Measurements from ENCODE around the gene RAPSN.

RAPSN gene

DNA sequence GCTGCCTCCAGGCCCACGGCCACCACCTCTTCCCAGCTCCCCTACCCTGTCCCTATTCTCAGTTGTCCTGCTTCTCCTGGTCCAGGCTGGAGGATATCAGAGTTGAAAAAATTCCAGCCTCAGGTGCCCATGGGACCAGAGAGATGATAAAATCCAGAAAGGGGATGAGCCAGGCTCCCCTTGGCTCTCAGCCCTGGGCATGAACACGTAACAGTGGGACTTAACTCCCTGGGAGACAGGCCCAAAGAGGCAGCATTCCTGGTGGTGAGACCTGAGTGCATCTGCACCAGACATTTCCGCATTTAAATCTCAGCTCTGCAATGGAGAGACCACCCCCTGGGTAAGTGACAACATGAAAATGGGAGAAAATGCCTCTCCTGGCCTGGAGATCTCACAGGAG lies 50.9 kb downstream of the RAPSN start:
- H3K27ac ChIP-seq (ENCODE audit: extremely low read depth, low read depth, low read length): no peak overlapping the region
- no peaks in the 10 kb centered on the region for H3K36me3 ChIP-seq (ENCODE audit: control insufficient read depth in 2 of 2, insufficient read depth in 1 of 2, low read length in 2 of 2)
- H3K4me1 ChIP-seq (ENCODE audit: control insufficient read depth, insufficient read depth, low read length): no peaks in the 10 kb centered on the region; the same call in 1 of the 2 replicates
- CTCF ChIA-PET: interaction anchor here (0.7 to 4.9 kb wide), 3 partner anchors 13 to 25 kb away, joined by 3 to 32 read pairs (median 4); no protein-coding TSS in a partner anchor
- no peak for TF ChIP-seq ZNF132 (tag by site-specific recombination; IDR thresholded peaks at IDR 0.05; ENCODE audit: borderline replicate concordance)
- no peak for TF ChIP-seq ZNF175 (tag by site-specific recombination; IDR thresholded peaks at IDR 0.05)
- TF ChIP-seq, protein P1, sequence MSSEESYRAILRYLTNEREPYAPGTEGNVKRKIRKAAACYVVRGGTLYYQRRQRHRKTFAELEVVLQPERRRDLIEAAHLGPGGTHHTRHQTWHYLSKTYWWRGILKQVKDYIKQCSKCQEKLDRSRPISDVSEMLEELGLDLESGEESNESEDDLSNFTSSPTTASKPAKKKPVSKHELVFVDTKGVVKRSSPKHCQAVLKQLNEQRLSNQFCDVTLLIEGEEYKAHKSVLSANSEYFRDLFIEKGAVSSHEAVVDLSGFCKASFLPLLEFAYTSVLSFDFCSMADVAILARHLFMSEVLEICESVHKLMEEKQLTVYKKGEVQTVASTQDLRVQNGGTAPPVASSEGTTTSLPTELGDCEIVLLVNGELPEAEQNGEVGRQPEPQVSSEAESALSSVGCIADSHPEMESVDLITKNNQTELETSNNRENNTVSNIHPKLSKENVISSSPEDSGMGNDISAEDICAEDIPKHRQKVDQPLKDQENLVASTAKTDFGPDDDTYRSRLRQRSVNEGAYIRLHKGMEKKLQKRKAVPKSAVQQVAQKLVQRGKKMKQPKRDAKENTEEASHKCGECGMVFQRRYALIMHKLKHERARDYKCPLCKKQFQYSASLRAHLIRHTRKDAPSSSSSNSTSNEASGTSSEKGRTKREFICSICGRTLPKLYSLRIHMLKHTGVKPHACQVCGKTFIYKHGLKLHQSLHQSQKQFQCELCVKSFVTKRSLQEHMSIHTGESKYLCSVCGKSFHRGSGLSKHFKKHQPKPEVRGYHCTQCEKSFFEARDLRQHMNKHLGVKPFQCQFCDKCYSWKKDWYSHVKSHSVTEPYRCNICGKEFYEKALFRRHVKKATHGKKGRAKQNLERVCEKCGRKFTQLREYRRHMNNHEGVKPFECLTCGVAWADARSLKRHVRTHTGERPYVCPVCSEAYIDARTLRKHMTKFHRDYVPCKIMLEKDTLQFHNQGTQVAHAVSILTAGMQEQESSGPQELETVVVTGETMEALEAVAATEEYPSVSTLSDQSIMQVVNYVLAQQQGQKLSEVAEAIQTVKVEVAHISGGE (tag by site-specific recombination; conservative IDR thresholded peaks at IDR 0.05; ENCODE audit: low read depth): no peak
- peak; percentile 88 for TF ChIP-seq GLIS1 (tag by site-specific recombination; IDR thresholded peaks at IDR 0.05)
- H3K4me3 ChIP-seq (ENCODE audit: low read depth, low read length): no peak overlapping the region
- no peaks in the 10 kb centered on the region for H3K9me3 ChIP-seq (ENCODE audit: control insufficient read depth, insufficient read depth, low read depth, low read length)
- POLR2A ChIA-PET: no interaction called here

DNA sequence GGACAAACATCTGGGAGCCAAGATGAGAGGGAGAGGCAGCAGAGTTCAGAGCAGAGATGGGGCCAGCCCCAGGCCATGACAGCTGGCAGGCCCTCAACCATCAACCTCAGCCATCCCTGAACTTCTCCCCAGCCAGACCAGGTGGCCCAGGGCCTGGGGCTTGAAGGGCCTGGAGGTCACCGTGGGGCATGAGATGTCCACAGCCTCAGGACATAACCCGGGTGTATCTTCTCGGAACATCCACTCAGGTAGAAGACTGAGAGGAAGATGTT lies 53.0 kb downstream of the RAPSN start:
- TF ChIP-seq ZNF274 (IDR thresholded peaks at IDR 0.05; ENCODE audit: low read length) (no peak), ZNF274 (tag by site-specific recombination; IDR thresholded peaks at IDR 0.05; ENCODE audit: borderline replicate concordance) (no peak), ZNF433 (tag by site-specific recombination; IDR thresholded peaks at IDR 0.05; ENCODE audit: low read depth) (no peak), SP3 (tag by site-specific recombination; IDR thresholded peaks at IDR 0.05) (no peak), ZNF529 (tag by site-specific recombination; IDR thresholded peaks at IDR 0.05; ENCODE audit: insufficient replicate concordance) (no peak), ZNF664 (tag by site-specific recombination; IDR thresholded peaks at IDR 0.05) (no peak), ZNF670 (tag by site-specific recombination; IDR thresholded peaks at IDR 0.05; ENCODE audit: low read depth) (no peak), KLF9 (tag by site-specific recombination; IDR thresholded peaks at IDR 0.05; ENCODE audit: low read depth) (no peak), ZNF174 (tag by site-specific recombination; IDR thresholded peaks at IDR 0.05) (no peak)
- TF ChIP-seq, protein P2, sequence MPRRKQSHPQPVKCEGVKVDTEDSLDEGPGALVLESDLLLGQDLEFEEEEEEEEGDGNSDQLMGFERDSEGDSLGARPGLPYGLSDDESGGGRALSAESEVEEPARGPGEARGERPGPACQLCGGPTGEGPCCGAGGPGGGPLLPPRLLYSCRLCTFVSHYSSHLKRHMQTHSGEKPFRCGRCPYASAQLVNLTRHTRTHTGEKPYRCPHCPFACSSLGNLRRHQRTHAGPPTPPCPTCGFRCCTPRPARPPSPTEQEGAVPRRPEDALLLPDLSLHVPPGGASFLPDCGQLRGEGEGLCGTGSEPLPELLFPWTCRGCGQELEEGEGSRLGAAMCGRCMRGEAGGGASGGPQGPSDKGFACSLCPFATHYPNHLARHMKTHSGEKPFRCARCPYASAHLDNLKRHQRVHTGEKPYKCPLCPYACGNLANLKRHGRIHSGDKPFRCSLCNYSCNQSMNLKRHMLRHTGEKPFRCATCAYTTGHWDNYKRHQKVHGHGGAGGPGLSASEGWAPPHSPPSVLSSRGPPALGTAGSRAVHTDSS (tag by site-specific recombination; IDR thresholded peaks at IDR 0.05): no peak
- TF ChIP-seq, protein P3, sequence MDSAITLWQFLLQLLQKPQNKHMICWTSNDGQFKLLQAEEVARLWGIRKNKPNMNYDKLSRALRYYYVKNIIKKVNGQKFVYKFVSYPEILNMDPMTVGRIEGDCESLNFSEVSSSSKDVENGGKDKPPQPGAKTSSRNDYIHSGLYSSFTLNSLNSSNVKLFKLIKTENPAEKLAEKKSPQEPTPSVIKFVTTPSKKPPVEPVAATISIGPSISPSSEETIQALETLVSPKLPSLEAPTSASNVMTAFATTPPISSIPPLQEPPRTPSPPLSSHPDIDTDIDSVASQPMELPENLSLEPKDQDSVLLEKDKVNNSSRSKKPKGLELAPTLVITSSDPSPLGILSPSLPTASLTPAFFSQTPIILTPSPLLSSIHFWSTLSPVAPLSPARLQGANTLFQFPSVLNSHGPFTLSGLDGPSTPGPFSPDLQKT (IDR thresholded peaks at IDR 0.05; ENCODE audit: borderline replicate concordance, low read depth, low read length): no peak
- no peak overlapping the region for H3K27ac ChIP-seq (ENCODE audit: extremely low read depth, low read depth, low read length)
- H3K9me3 ChIP-seq (ENCODE audit: control insufficient read depth, insufficient read depth, low read depth, low read length): no peaks in the 10 kb centered on the region
- ChIA-PET CTCF (no interaction called here), POLR2A (no interaction called here)
- H3K4me1 ChIP-seq (ENCODE audit: control insufficient read depth, insufficient read depth, low read length): no peaks in the 10 kb centered on the region; the same call in 1 of the 2 replicates
- no peak overlapping the region for H3K4me3 ChIP-seq (ENCODE audit: low read depth, low read length)
- no peaks in the 10 kb centered on the region for H3K36me3 ChIP-seq (ENCODE audit: control insufficient read depth in 2 of 2, insufficient read depth in 1 of 2, low read length in 2 of 2)

DNA sequence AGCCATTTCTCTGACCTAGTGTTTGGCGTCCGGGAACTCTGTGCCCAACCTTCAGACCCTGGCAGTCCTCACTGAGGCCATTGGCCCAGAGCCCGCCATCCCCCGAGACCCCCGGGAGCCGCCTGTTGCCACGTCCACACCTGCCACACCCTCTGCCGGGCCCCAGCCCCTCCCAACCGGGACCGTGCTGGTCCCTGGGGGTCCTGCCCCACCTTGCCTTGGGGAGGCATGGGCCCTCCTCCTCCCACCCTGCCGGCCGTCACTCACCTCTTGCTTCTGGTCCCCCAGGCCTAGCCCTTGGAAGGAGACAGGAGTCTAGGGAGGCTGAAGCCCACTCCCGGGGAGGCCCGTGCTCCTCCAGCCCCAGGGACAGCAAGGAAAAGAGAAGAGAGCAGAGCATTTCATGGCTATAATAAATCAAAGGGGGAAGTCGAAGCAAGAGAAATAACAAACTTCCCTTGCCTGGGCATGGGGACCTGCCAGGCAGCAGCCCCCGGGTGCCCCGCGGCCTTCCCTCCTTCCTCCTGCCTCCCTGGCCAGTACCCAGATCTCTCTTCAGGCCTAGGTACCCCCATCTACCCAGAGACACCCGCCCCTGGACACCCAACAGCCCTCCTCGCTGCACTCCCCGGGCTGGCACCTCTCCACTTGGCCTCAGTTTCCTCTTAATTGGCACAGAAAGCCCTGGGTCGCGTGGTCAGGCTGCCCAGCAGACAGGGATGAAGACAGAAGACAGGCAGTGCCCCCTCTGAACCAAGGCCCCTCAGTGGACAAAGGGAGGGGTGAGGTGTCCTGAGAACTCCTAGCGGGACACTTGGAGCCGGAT lies 53.5 kb downstream of the RAPSN start:
- Histone ChIP-seq H3K4me1 (ENCODE audit: control insufficient read depth, insufficient read depth, low read length) (no peaks in the 10 kb centered on the region), H3K4me3 (ENCODE audit: low read depth, low read length) (no peak overlapping the region), H3K27ac (ENCODE audit: extremely low read depth, low read depth, low read length) (no peak overlapping the region), H3K9me3 (ENCODE audit: control insufficient read depth, insufficient read depth, low read depth, low read length) (no peaks in the 10 kb centered on the region), H3K36me3 (ENCODE audit: control insufficient read depth in 2 of 2, insufficient read depth in 1 of 2, low read length in 2 of 2) (no peaks in the 10 kb centered on the region)
- TF ChIP-seq GLIS2 (tag by site-specific recombination; IDR thresholded peaks at IDR 0.05): 0 out of 2 replicates have a peak, but pooled peaks have one; percentile 9
- TF ChIP-seq ZNF155 (tag by site-specific recombination; IDR thresholded peaks at IDR 0.05): no peak
- POLR2A ChIA-PET: no interaction called here
- CTCF ChIA-PET: no interaction called here
